HepG2 (cell line): ENCODE results near the gene RRP36. TPM values are rescaled to one million over a fixed set of nuclear protein-coding genes. Genes with fewer than 3 reads are reported as not detected.

Source experiments
- ARHGAP35 ChIP-seq: sonication (generic); formaldehyde crosslinking; IDR thresholded peaks from 2 replicates; pipeline ENCODE4 v1.9.0; 2022; ENCODE audit warnings: mild to moderate bottlenecking, inconsistent platforms, moderate library complexity, missing genetic modification reagents, borderline replicate concordance
- EP300 ChIP-seq, 3 experiments: sonication (generic) in 1 of 3; formaldehyde crosslinking in 1 of 3; IDR thresholded peaks; 2 replicates each; pipeline versions ENCODE4 v1.5.1 to v1.6.1; 2011 to 2020; ENCODE audit warnings: low read depth in 2 of 3, low read length in 2 of 3, borderline replicate concordance in 1 of 3, improper control_type of control experiment in 1 of 3, mild to moderate bottlenecking in 1 of 3, missing genetic modification reagents in 1 of 3, moderate library complexity in 1 of 3
- IRX3 ChIP-seq: sonication (generic); formaldehyde crosslinking; IDR thresholded peaks from 2 replicates; pipeline ENCODE4 v1.8.1; 2023; ENCODE audit warnings: mild to moderate bottlenecking, low read depth, missing genetic modification reagents, borderline replicate concordance
- ISX ChIP-seq: sonication (generic); formaldehyde crosslinking; conservative IDR thresholded peaks from 2 replicates; pipeline ENCODE4 v1.5.0; 2020; ENCODE audit warnings: missing genetic modification reagents
- KDM5A ChIP-seq: fragments of 200-600 bp; sonication (generic); IDR thresholded peaks from 2 replicates; pipeline ENCODE4 v1.7.0; 2018; ENCODE audit warnings: antibody characterized with exemption, mild to moderate bottlenecking, low read length, borderline replicate concordance
- KLF11 ChIP-seq: IDR thresholded peaks from 2 replicates; pipeline ENCODE4 v1.6.1; 2016; ENCODE audit warnings: missing compliant biosample characterization
- KMT2B ChIP-seq: IDR thresholded peaks from 2 replicates; pipeline ENCODE4 v1.6.1; 2016; ENCODE audit warnings: missing genetic modification reagents, missing compliant biosample characterization
- MIER2 ChIP-seq: IDR thresholded peaks from 2 replicates; pipeline ENCODE4 v1.6.1; 2016; ENCODE audit warnings: missing biosample characterization, missing genetic modification reagents
- MIXL1 ChIP-seq: IDR thresholded peaks from 2 replicates; pipeline ENCODE4 v1.6.1; 2016
- MXI1 ChIP-seq: IDR thresholded peaks from 3 replicates; pipeline ENCODE4 v1.6.1; 2012; ENCODE audit warnings: low read depth, low read length, inconsistent platforms, borderline replicate concordance
- NFE2L2 ChIP-seq: fragments of 150-350 bp; IDR thresholded peaks from 2 replicates; pipeline ENCODE4 v1.6.1; 2014; ENCODE audit warnings: low read length
- NFRKB ChIP-seq: fragments of 450-650 bp; IDR thresholded peaks from 2 replicates; pipeline ENCODE4 v1.6.1; 2017
- PCBP1 ChIP-seq: fragments of 200-400 bp; formaldehyde crosslinking; IDR thresholded peaks from 2 replicates; pipeline ENCODE4 v1.6.1; 2017; ENCODE audit warnings: mild to moderate bottlenecking, low read depth, low read length, borderline replicate concordance
- PHF20 ChIP-seq: sonication (generic); formaldehyde crosslinking; IDR thresholded peaks from 2 replicates; pipeline ENCODE4 v1.5.0; 2020; ENCODE audit warnings: mild to moderate bottlenecking, missing genetic modification reagents
- SIX1 ChIP-seq: sonication (generic); formaldehyde crosslinking; IDR thresholded peaks from 2 replicates; pipeline ENCODE4 v1.4.0; 2020; ENCODE audit warnings: missing genetic modification reagents, borderline replicate concordance
- SRSF1 ChIP-seq: fragments of 200-400 bp; formaldehyde crosslinking; optimal IDR thresholded peaks from 2 replicates; pipeline ENCODE3; 2017; ENCODE audit warnings: mild to moderate bottlenecking, low read depth, low read length, moderate library complexity
- ZNF383 ChIP-seq: sonication (generic); formaldehyde crosslinking; IDR thresholded peaks from 2 replicates; pipeline ENCODE4 v1.4.0; 2020; ENCODE audit warnings: missing genetic modification reagents, mild to moderate bottlenecking, borderline replicate concordance
- ZNF547 ChIP-seq: sonication (generic); formaldehyde crosslinking; IDR thresholded peaks from 2 replicates; pipeline ENCODE4 v1.5.1; 2020; ENCODE audit warnings: mild to moderate bottlenecking, missing genetic modification reagents
- ZNF564 ChIP-seq: sonication (generic); formaldehyde crosslinking; IDR thresholded peaks from 2 replicates; pipeline ENCODE4 v1.8.1; 2023; ENCODE audit warnings: mild to moderate bottlenecking, missing genetic modification reagents
- polyA plus RNA-seq, 8 experiments: library from polyadenylated mRNA; depleted of rRNA in 3 of 8; stranded (reverse) in 7 of 8; unstranded in 1 of 8; fragments of >200 nt; fragmentation: Illumina TruSeq in 4 of 8; extraction: Trizol in 4 of 8; gene quantifications; 2 replicates each; pipeline versions ENCODE4 v1.2.1 to v1.2.3, GENCODE V29; 2011 to 2016; ENCODE audit warnings: low read depth in 4 of 8, missing spikeins in 1 of 8, mixed read lengths in 1 of 8; ENCODE audit not compliant: insufficient read depth in 1 of 8
- total RNA-seq, 5 experiments: library from RNA; depleted of rRNA; stranded (reverse); fragments of >200 nt; fragmentation: Illumina TruSeq; extraction: Trizol; gene quantifications; 2 replicates each; pipeline ENCODE4 v1.2.3, GENCODE V29; 2016; ENCODE audit warnings: low read depth in 1 of 5
- TF ChIP-seq, protein P1 (sequence below): sonication (generic); formaldehyde crosslinking; IDR thresholded peaks from 2 replicates; pipeline ENCODE4 v1.5.0; 2020; ENCODE audit warnings: missing genetic modification reagents, mild to moderate bottlenecking, borderline replicate concordance
- TF ChIP-seq, protein P2 (sequence below): IDR thresholded peaks from 2 replicates; pipeline ENCODE4 v1.6.1; 2016; ENCODE audit warnings: low read depth, missing genetic modification reagents, missing compliant biosample characterization
- TF ChIP-seq, protein P3 (sequence below): sonication (generic); formaldehyde crosslinking; IDR thresholded peaks from 2 replicates; pipeline ENCODE4 v1.8.0; 2022; ENCODE audit warnings: low read depth, missing genetic modification reagents

The RRP36 gene
- total and polyA plus RNA-seq, 2 of the 13 experiments (the other 11 are each of a cell fraction or from before 2014, with no cell fraction given), result 29.5 to 144 TPM

DNA sequence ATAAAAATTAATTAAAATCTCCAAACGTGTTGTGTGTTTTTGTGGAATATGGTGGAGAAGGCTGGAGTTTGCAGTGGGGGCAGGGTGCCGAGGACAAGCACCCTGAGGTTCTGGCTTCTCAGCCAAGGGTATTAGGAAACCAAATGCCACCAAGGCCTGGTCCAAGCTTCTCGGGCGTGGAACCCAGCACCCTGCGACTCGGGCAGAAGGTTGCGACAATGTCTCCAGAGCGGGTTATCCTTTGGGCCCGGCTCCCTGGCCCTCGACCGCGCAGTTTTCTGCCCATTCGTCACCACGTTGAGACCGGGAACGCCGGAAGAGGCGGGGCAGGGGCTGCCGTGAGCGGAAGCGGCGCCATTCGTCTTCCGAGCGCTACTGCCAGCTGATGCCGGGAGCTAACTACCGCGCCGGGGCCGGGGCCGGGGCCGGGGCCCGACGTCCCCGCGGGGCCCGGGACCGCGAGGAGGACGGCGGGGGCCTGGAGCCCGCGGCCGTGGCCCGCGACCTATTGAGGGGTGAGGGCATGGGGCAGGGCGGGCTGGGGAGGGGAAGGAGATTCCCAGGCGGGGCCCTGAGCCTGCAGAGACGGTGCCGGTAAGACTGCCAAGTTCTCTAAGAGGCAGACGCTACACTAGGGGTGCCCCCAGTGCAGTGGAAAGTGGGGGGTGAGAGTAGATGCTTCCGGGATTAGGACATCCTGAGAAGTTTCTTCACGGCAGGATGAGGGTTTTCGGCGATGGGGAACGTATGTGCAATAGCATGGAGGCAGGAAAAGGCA lies at the start of gene RRP36 (continued):
- no peak; the same call in 1 of the 2 replicates for TF ChIP-seq MIER2 (CRISPR knock-in tag)
- TF ChIP-seq ZNF547 (CRISPR knock-in tag), result peak; percentile 75; the same call in 1 of the 2 replicates
- TF ChIP-seq KLF11 (CRISPR knock-in tag), result peak; percentile 88
- peak; percentile 81 for TF ChIP-seq KMT2B (CRISPR knock-in tag)
- TF ChIP-seq EP300 (IDR thresholded peaks at IDR 0.05; ENCODE audit: low read depth in 2 of 2, low read length in 2 of 2), result no peak
- TF ChIP-seq EP300 (CRISPR knock-in tag; IDR thresholded peaks at IDR 0.05; ENCODE audit: borderline replicate concordance), result no peak
- TF ChIP-seq KDM5A, result no peak; the same call in none of the 2 replicates
- TF ChIP-seq IRX3 (CRISPR knock-in tag), result no peak; the same call in 1 of the 2 replicates
- peak; percentile 86; the same call in 1 of the 3 replicates for TF ChIP-seq MXI1
- no peak for TF ChIP-seq PCBP1
- TF ChIP-seq MIXL1 (CRISPR knock-in tag), result no peak
- no peak for TF ChIP-seq ZNF383 (CRISPR knock-in tag)
- peak; percentile 87 for TF ChIP-seq SRSF1
- TF ChIP-seq NFRKB, result no peak
- TF ChIP-seq, protein P1, sequence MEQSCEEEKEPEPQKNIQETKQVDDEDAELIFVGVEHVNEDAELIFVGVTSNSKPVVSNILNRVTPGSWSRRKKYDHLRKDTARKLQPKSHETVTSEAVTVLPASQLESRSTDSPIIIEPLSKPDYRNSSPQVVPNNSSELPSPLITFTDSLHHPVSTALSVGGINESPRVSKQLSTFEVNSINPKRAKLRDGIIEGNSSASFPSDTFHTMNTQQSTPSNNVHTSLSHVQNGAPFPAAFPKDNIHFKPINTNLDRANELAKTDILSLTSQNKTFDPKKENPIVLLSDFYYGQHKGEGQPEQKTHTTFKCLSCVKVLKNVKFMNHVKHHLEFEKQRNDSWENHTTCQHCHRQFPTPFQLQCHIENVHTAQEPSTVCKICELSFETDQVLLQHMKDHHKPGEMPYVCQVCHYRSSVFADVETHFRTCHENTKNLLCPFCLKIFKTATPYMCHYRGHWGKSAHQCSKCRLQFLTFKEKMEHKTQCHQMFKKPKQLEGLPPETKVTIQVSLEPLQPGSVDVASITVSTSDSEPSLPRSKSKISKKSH (CRISPR knock-in tag), result peak; percentile 84; the same call in 1 of the 2 replicates
- TF ChIP-seq NFE2L2, result no peak
- TF ChIP-seq, protein P2, sequence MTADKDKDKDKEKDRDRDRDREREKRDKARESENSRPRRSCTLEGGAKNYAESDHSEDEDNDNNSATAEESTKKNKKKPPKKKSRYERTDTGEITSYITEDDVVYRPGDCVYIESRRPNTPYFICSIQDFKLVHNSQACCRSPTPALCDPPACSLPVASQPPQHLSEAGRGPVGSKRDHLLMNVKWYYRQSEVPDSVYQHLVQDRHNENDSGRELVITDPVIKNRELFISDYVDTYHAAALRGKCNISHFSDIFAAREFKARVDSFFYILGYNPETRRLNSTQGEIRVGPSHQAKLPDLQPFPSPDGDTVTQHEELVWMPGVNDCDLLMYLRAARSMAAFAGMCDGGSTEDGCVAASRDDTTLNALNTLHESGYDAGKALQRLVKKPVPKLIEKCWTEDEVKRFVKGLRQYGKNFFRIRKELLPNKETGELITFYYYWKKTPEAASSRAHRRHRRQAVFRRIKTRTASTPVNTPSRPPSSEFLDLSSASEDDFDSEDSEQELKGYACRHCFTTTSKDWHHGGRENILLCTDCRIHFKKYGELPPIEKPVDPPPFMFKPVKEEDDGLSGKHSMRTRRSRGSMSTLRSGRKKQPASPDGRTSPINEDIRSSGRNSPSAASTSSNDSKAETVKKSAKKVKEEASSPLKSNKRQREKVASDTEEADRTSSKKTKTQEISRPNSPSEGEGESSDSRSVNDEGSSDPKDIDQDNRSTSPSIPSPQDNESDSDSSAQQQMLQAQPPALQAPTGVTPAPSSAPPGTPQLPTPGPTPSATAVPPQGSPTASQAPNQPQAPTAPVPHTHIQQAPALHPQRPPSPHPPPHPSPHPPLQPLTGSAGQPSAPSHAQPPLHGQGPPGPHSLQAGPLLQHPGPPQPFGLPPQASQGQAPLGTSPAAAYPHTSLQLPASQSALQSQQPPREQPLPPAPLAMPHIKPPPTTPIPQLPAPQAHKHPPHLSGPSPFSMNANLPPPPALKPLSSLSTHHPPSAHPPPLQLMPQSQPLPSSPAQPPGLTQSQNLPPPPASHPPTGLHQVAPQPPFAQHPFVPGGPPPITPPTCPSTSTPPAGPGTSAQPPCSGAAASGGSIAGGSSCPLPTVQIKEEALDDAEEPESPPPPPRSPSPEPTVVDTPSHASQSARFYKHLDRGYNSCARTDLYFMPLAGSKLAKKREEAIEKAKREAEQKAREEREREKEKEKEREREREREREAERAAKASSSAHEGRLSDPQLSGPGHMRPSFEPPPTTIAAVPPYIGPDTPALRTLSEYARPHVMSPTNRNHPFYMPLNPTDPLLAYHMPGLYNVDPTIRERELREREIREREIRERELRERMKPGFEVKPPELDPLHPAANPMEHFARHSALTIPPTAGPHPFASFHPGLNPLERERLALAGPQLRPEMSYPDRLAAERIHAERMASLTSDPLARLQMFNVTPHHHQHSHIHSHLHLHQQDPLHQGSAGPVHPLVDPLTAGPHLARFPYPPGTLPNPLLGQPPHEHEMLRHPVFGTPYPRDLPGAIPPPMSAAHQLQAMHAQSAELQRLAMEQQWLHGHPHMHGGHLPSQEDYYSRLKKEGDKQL (CRISPR knock-in tag), result no peak
- TF ChIP-seq, protein P3, sequence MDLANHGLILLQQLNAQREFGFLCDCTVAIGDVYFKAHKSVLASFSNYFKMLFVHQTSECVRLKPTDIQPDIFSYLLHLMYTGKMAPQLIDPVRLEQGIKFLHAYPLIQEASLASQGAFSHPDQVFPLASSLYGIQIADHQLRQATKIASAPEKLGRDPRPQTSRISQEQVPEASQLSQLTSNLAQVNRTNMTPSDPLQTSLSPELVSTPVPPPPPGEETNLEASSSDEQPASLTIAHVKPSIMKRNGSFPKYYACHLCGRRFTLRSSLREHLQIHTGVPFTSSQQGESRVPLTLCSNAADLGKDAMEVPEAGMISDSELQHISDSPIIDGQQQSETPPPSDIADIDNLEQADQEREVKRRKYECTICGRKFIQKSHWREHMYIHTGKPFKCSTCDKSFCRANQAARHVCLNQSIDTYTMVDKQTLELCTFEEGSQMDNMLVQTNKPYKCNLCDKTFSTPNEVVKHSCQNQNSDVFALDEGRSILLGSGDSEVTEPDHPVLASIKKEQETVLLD (CRISPR knock-in tag), result 0 out of 2 replicates have a peak, but pooled peaks have one; percentile 53
- TF ChIP-seq ZNF564 (CRISPR knock-in tag), result no peak
- 0 out of 2 replicates have a peak, but pooled peaks have one; percentile 72 for TF ChIP-seq ISX
- TF ChIP-seq SIX1 (CRISPR knock-in tag), result no peak
- peak; percentile 84 for TF ChIP-seq PHF20 (CRISPR knock-in tag)
- TF ChIP-seq ARHGAP35 (CRISPR knock-in tag), result no peak
